Uterus (tissue), 2 donors: ENCODE data around the gene TRAF3.

Experiments used
- CTCF ChIP-seq, 4 experiments: fragments of 200-600 bp in 2 of 4; fragments of 450-650 bp in 2 of 4; sonication (generic) in 2 of 4; IDR thresholded peaks; one replicate each; pipeline ENCODE4 v1.5.1; 2016 to 2019; ENCODE audit warnings: antibody characterized with exemption in 4 of 4, mild to moderate bottlenecking in 2 of 4, moderate library complexity in 1 of 4
- POLR2A ChIP-seq, 2 donors: fragments of 450-650 bp; IDR thresholded peaks; one replicate each; pipeline ENCODE4 v1.6.1; 2016; ENCODE audit warnings: antibody characterized with exemption in 2 of 2, mild to moderate bottlenecking in 1 of 2, moderate library complexity in 1 of 2

GRCh38 chr14:102754370-102755262 lies 22.6 kb upstream of the TRAF3 start:
- TF ChIP-seq POLR2A (IDR thresholded peaks at IDR 0.05), result no peak
- TF ChIP-seq CTCF (IDR thresholded peaks at IDR 0.05), result no peak
